WTC11 (cell line): ENCODE measurements around the gene ANAPC1.

ENCODE experiments used
- CTCF ChIP-seq: fragments of 200-600 bp; IDR thresholded peaks from 2 replicates; pipeline ENCODE4 v1.8.0; 2022; ENCODE audit warnings: antibody characterized with exemption
- ESRRA ChIP-seq: sonication (generic); formaldehyde crosslinking; IDR thresholded peaks from 2 replicates; pipeline ENCODE4 v1.8.1; 2022; ENCODE audit warnings: mild to moderate bottlenecking, missing genetic modification reagents, borderline replicate concordance
- FOXJ3 ChIP-seq: sonication (generic); formaldehyde crosslinking; IDR thresholded peaks from 2 replicates; pipeline ENCODE4 v1.9.0; 2021; ENCODE audit warnings: missing genetic modification reagents, mild to moderate bottlenecking, borderline replicate concordance
- FOXK1 ChIP-seq: sonication (generic); formaldehyde crosslinking; IDR thresholded peaks from 2 replicates; pipeline ENCODE4 v1.8.0; 2022; ENCODE audit warnings: mild to moderate bottlenecking, moderate library complexity, missing genetic modification reagents
- JUN ChIP-seq: sonication (generic); formaldehyde crosslinking; IDR thresholded peaks from 2 replicates; pipeline ENCODE4 v1.8.0; 2023; ENCODE audit warnings: mild to moderate bottlenecking, missing genetic modification reagents
- MYBL2 ChIP-seq: sonication (generic); formaldehyde crosslinking; IDR thresholded peaks from 2 replicates; pipeline ENCODE4 v1.8.1; 2023; ENCODE audit warnings: mild to moderate bottlenecking, moderate library complexity, missing genetic modification reagents
- NFATC4 ChIP-seq: fragments of 250-450 bp; sonication (Bioruptor Pico); IDR thresholded peaks from 2 replicates; pipeline ENCODE4 v1.9.0; 2021; ENCODE audit warnings: mild to moderate bottlenecking
- PREB ChIP-seq: sonication (generic); formaldehyde crosslinking; IDR thresholded peaks from 2 replicates; pipeline ENCODE4 v1.8.1; 2022; ENCODE audit warnings: mild to moderate bottlenecking, missing genetic modification reagents, moderate library complexity, borderline replicate concordance
- ZNF317 ChIP-seq: sonication (generic); formaldehyde crosslinking; IDR thresholded peaks from 2 replicates; pipeline ENCODE4 v1.8.1; 2023; ENCODE audit warnings: low read depth, mild to moderate bottlenecking, moderate library complexity, missing genetic modification reagents, borderline replicate concordance
- ZNF512 ChIP-seq: sonication (generic); formaldehyde crosslinking; IDR thresholded peaks from 2 replicates; pipeline ENCODE4 v1.8.1; 2022; ENCODE audit warnings: missing genetic modification reagents, borderline replicate concordance
- TF ChIP-seq, protein P1 (sequence below): sonication (generic); formaldehyde crosslinking; IDR thresholded peaks from 2 replicates; pipeline ENCODE4 v1.8.1; 2022; ENCODE audit warnings: low read depth, missing genetic modification reagents, borderline replicate concordance
- TF ChIP-seq, protein P2 (sequence below): sonication (generic); formaldehyde crosslinking; IDR thresholded peaks from 2 replicates; pipeline ENCODE4 v1.8.1; 2023; ENCODE audit warnings: mild to moderate bottlenecking, missing genetic modification reagents, moderate library complexity

DNA sequence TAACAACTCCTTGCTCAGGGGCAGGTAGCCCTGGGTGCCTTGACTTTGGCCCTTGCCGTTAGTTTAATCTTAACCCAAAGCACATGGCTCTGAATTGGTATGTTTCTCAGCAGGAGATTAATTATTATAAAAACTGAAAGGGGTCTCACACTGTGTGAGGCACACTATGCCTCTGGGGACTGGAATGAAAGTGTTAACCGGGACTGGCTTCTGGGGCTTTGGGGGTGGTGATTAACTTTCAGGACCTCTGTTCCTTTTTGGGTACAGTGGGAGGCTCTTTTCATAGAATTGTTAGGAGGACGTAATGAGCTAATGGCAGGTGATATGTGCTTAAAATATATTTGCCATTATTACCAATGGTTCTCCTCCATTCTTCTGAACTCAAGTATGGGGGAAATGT lies 19.5 kb upstream of the ANAPC1 start:
- TF ChIP-seq JUN (CRISPR knock-in tag) (no peak), NFATC4 (no peak), CTCF (no peak), ZNF317 (CRISPR knock-in tag) (no peak), FOXK1 (CRISPR knock-in tag) (no peak), ESRRA (CRISPR knock-in tag) (no peak), FOXJ3 (CRISPR knock-in tag) (no peak), PREB (CRISPR knock-in tag) (no peak), MYBL2 (CRISPR knock-in tag) (no peak), ZNF512 (CRISPR knock-in tag) (no peak)
- TF ChIP-seq, protein P1, sequence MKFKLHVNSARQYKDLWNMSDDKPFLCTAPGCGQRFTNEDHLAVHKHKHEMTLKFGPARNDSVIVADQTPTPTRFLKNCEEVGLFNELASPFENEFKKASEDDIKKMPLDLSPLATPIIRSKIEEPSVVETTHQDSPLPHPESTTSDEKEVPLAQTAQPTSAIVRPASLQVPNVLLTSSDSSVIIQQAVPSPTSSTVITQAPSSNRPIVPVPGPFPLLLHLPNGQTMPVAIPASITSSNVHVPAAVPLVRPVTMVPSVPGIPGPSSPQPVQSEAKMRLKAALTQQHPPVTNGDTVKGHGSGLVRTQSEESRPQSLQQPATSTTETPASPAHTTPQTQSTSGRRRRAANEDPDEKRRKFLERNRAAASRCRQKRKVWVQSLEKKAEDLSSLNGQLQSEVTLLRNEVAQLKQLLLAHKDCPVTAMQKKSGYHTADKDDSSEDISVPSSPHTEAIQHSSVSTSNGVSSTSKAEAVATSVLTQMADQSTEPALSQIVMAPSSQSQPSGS (CRISPR knock-in tag), result no peak
- TF ChIP-seq, protein P2, sequence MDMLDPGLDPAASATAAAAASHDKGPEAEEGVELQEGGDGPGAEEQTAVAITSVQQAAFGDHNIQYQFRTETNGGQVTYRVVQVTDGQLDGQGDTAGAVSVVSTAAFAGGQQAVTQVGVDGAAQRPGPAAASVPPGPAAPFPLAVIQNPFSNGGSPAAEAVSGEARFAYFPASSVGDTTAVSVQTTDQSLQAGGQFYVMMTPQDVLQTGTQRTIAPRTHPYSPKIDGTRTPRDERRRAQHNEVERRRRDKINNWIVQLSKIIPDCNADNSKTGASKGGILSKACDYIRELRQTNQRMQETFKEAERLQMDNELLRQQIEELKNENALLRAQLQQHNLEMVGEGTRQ (CRISPR knock-in tag), result no peak
